Prostate gland (tissue), 2 donors: ENCODE results near the gene TNS1. TPM values are rescaled to one million over a fixed set of nuclear protein-coding genes. Genes with fewer than 3 reads are reported as not detected.

Experiments
- DNase-seq: peaks from one replicate; pipeline ENCODE4 v3.0.0-alpha.2; 2019; ENCODE audit warnings: low spot score
- H3K27ac ChIP-seq, 2 donors: fragments of 200-600 bp; sonication (generic); 2 replicates each; pipeline ENCODE4 v1.5.1; 2017 to 2019
- H3K27me3 ChIP-seq: fragments of 200-600 bp; sonication (generic); replicated peaks from 2 replicates; pipeline ENCODE4 v1.5.1; 2019; ENCODE audit not compliant: insufficient read depth
- H3K36me3 ChIP-seq, 2 donors: fragments of 200-600 bp; sonication (generic); 1 replicate in 1 of 2; 2 replicates in 1 of 2; pipeline versions ENCODE4 v1.5.1 to v1.8.1; 2017 to 2019
- H3K4me1 ChIP-seq: fragments of 200-600 bp; sonication (generic); replicated peaks from 2 replicates; pipeline ENCODE4 v1.5.1; 2019
- H3K4me3 ChIP-seq, 2 donors: fragments of 200-600 bp; sonication (generic); 2 replicates each; pipeline ENCODE4 v1.5.1; 2017 to 2019
- H3K9me3 ChIP-seq: fragments of 200-600 bp; sonication (generic); 2 replicates; pipeline ENCODE4 v1.5.1; 2017
- POLR2A ChIP-seq: fragments of 450-650 bp; IDR thresholded peaks from one replicate; pipeline ENCODE4 v1.6.1; 2016; ENCODE audit warnings: antibody characterized with exemption, mild to moderate bottlenecking
- POLR2AphosphoS5 ChIP-seq: sonication (generic); formaldehyde crosslinking; IDR thresholded peaks from one replicate; pipeline ENCODE4 v1.6.1; 2017; ENCODE audit warnings: antibody characterized with exemption
- WGBS: methylation state at CpG from one replicate; pipeline ENCODE4 v1.1.5; 2018; 5-methylcytosine and 5-hydroxymethylcytosine counted together
- intact Hi-C: fragments of 100-400 bp; cut with DNase I; formaldehyde crosslinking; loops from one replicate; pipeline ENCODE4 v1.14.2; 2022
- total RNA-seq, 2 donors: library from RNA; depleted of rRNA; stranded (reverse); fragments of >200 nt; gene quantifications; one replicate each; pipeline ENCODE4 v1.1.0, GENCODE V29; 2016
- TF ChIP-seq, protein P1 (sequence below), 4 experiments: fragments of 200-600 bp in 2 of 4; fragments of 450-650 bp in 2 of 4; sonication (generic) in 2 of 4; IDR thresholded peaks; 1 replicate in 3 of 4; 2 replicates in 1 of 4; pipeline ENCODE4 v1.5.1; 2016 to 2019; ENCODE audit warnings: antibody characterized with exemption in 4 of 4, mild to moderate bottlenecking in 2 of 4, moderate library complexity in 2 of 4

Gene TNS1
- total RNA-seq, 2 donors from 2014 or later, result 238 to 659 TPM

DNA sequence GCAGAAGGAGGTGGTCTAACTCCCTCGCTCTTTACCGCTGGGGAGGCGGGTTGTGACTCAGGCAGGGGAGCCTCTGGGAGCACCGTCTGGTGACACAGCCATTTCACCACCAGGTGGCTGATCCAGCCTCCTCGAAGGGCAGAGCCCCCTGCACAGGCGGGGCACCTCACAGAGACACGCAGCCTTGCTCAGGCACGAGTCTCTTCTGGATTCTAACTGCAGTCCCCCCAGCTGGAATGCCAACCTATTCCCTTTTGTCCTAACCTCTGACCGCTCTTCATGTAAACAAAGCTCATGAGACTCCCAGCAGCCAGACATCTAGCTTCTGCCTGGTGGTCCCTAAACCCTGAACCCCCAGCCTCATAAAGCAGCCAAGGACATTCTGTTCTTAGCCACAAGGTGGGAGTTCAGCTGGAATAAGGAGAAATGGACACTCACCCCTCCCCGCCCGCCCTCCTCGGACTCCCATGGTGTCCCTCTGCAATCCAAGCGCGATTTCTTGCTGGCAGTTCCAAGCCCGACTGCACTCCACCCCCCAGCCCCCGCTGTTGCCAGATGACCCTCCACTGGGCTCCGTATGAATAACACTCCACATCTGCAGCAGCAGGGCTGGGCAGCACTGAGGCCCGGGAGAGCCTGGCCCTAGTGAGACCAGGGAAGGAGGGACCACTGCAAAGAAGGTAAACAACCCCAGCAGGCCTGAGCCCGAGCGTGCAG lies 84.3 kb downstream of the TNS1 start:
- WGBS, result 39% methylated on average over 20 of the region's 20 CpGs

DNA sequence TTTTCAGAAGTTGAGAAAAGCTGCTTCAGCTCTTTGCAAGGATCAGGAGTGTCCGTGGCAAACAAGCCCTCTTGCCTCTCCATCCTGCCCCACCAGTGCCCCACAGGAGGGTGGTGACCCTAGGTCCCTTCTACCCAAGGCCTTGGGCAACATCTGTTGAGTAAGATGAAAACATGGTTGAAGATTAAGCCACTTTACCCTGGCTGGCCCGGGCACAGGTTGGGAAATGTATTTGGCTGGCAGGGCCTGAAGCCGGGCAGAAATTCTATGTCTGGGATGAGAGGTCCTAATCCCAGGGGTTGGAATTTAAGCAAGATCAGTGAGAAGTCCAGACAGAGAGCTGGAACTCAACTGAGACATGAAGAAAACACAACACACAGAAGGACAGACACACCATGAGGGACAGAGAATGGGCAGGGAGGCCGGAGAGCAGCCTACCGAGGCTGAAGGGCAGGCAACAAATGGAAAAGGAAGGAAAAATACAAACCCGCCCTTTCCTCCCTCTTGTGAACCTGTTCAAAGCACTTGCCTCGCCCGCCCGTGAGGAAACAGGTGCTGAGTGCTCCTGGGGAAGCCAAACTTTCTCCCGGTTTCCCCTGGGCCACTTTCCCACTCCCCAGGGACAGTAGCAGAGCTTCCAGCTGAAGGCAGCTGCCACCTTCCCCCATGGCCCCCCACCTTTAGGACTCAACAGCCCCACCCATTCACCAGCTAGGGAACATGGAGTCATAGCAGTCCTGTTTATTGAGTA lies 86.1 kb downstream of the TNS1 start:
- Histone ChIP-seq H3K27me3 (no peaks in the 10 kb centered on the region), H3K27ac (peak overlapping the region; percentile 91 to 92), H3K4me3 (no peak overlapping the region), H3K9me3 (no peaks in the 10 kb centered on the region), H3K4me1 (peaks cover 31% of the 10 kb centered on the region), H3K36me3 (peaks cover 0 to 5% of the 10 kb centered on the region in 2 donors)
- TF ChIP-seq, protein P1, sequence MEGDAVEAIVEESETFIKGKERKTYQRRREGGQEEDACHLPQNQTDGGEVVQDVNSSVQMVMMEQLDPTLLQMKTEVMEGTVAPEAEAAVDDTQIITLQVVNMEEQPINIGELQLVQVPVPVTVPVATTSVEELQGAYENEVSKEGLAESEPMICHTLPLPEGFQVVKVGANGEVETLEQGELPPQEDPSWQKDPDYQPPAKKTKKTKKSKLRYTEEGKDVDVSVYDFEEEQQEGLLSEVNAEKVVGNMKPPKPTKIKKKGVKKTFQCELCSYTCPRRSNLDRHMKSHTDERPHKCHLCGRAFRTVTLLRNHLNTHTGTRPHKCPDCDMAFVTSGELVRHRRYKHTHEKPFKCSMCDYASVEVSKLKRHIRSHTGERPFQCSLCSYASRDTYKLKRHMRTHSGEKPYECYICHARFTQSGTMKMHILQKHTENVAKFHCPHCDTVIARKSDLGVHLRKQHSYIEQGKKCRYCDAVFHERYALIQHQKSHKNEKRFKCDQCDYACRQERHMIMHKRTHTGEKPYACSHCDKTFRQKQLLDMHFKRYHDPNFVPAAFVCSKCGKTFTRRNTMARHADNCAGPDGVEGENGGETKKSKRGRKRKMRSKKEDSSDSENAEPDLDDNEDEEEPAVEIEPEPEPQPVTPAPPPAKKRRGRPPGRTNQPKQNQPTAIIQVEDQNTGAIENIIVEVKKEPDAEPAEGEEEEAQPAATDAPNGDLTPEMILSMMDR (IDR thresholded peaks at IDR 0.05), result no peak
- TF ChIP-seq POLR2AphosphoS5 (no peak), POLR2A (no peak)
- 65% methylated on average over 10 of the region's 10 CpGs for WGBS
- intact Hi-C loops, result no loop called here
- no peak for DNase-seq

More for the DNA sequence above, 84.3 kb downstream of the TNS1 start:
- peaks cover 0 to 5% of the 10 kb centered on the region in 2 donors for H3K36me3 ChIP-seq
- TF ChIP-seq POLR2AphosphoS5, result no peak
- TF ChIP-seq, protein P1 (IDR thresholded peaks at IDR 0.05), result peak in 2 of 4 experiments; percentile 33 to 41
- peak overlapping the region; percentile 91 to 92 for H3K27ac ChIP-seq
- H3K27me3 ChIP-seq, result no peaks in the 10 kb centered on the region
- intact Hi-C loops, result no loop called here
- peaks cover 39% of the 10 kb centered on the region for H3K4me1 ChIP-seq
- no peak for DNase-seq
- H3K4me3 ChIP-seq, result no peak overlapping the region
- no peaks in the 10 kb centered on the region for H3K9me3 ChIP-seq

DNA sequence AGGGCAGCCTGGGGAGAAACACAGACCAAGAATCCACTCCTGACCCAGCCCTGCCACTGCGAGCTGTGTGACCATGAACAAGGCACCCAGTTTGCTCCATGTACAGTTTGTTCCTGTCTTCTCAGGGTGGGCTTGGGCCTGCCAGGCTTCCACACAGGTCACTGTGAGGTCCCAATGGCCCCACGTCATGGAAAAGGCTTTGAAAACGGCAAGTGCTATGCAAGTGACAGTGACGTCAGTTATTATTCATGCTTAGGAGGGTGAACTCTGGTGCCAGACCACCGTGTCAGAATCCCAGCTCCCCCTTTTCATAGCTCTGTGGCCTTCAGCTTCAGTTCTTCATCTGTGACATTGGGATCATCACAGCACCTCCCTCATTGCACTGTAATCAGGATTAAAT lies 87.1 kb downstream of the TNS1 start:
- no peak for DNase-seq
- intact Hi-C loops, result no loop called here
- TF ChIP-seq, protein P1 (IDR thresholded peaks at IDR 0.05), result no peak
- TF ChIP-seq POLR2AphosphoS5, result no peak
- TF ChIP-seq POLR2A, result no peak
- 61% methylated on average over 5 of the region's 5 CpGs for WGBS
- Histone ChIP-seq H3K36me3 (peaks cover 0 to 5% of the 10 kb centered on the region in 2 donors), H3K9me3 (no peaks in the 10 kb centered on the region), H3K4me3 (no peak overlapping the region), H3K27ac (peak overlapping the region; percentile 91 to 92), H3K4me1 (peaks cover 32% of the 10 kb centered on the region), H3K27me3 (no peaks in the 10 kb centered on the region)

DNA sequence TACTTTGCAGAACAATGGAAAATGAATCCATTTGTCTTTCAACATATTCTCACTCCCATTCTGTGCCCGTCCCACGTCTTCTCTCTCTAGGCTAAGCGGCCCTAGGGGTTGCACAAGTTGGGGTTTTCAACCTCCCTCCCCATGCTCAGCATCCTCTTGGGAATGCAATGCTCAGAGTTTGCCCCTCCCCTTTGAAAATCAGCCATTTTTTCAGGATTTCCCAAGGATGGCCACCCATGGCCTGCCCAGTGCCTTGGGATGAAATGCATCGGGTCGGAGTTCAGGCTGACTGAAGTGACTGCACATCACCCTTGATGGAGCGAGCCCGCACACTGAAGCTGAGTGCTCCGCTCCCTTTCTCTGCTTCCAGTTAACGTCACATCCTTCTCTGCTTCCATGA lies 87.9 kb downstream of the TNS1 start:
- DNase-seq, result no peak
- H3K4me1 ChIP-seq, result peaks cover 32% of the 10 kb centered on the region
- intact Hi-C loops, result no loop called here

More for the DNA sequence above, 87.9 kb downstream of the TNS1 start:
- 75% methylated on average over 9 of the region's 9 CpGs for WGBS
- Histone ChIP-seq H3K36me3 (peaks cover 0 to 5% of the 10 kb centered on the region in 2 donors), H3K27ac (peak overlapping the region; percentile 91 to 92), H3K4me3 (no peak overlapping the region), H3K27me3 (no peaks in the 10 kb centered on the region), H3K9me3 (no peaks in the 10 kb centered on the region)
- TF ChIP-seq, protein P1 (IDR thresholded peaks at IDR 0.05), result no peak
- TF ChIP-seq POLR2AphosphoS5, result no peak
- no peak for TF ChIP-seq POLR2A
